D341Med (cell line): ENCODE measurements around the gene ERMAP.
"Not testable (repeated sequence)": the region's sequence is repeated elsewhere in the genome, so short reads cannot be mapped to it uniquely, and the experiment has no call there.

Source experiments
- DNase-seq: peaks from one replicate; pipeline ENCODE4 v3.0.0; 2012; ENCODE audit warnings: low spot score

The ERMAP gene

GRCh38 chr1:42845193-42845592 lies 28.3 kb downstream of the ERMAP start:
- DNase-seq, result no peak

GRCh38 chr1:42845866-42846256 lies 28.9 kb downstream of the ERMAP start:
- no peak for DNase-seq

- DNase-seq, result peak; percentile 95
Observed at GRCh38 chr1:42846257-42847110, 29.6 kb downstream of the ERMAP start, which contains the start of gene ZNF691. Gene ZNF691, plus strand, starts transcription at chr1:42846613. Its CDS starts 3,046 bp downstream, at chr1:42849659.

- DNase-seq, result no peak
Observed at GRCh38 chr1:42847111-42847595, 30.2 kb downstream of the ERMAP start.

- no peak for DNase-seq
Observed at GRCh38 chr1:42847721-42848460, 31.0 kb downstream of the ERMAP start.

GRCh38 chr1:42848823-42849537 lies 32.1 kb downstream of the ERMAP start:
- DNase-seq, result no peak

- DNase-seq, result no peak
Observed at GRCh38 chr1:42849944-42850343, 33.0 kb downstream of the ERMAP start.

GRCh38 chr1:42851420-42851819 lies 34.5 kb downstream of the ERMAP start:
- no peak for DNase-seq

- DNase-seq, result no peak
Observed at GRCh38 chr1:42851960-42852607, 35.2 kb downstream of the ERMAP start.

GRCh38 chr1:42852608-42852980 lies 35.7 kb downstream of the ERMAP start:
- no peak for DNase-seq

- DNase-seq, result peak; percentile 61
Observed at GRCh38 chr1:42853116-42853884, 36.4 kb downstream of the ERMAP start.

- DNase-seq, result not testable (repeated sequence)
Observed at GRCh38 chr1:42856554-42856953, 39.6 kb downstream of the ERMAP start.

GRCh38 chr1:42859366-42859765 lies 42.4 kb downstream of the ERMAP start:
- DNase-seq, result not testable (repeated sequence)

GRCh38 chr1:42860339-42861013 lies 43.6 kb downstream of the ERMAP start:
- DNase-seq, result no peak

GRCh38 chr1:42861014-42861399 lies 44.1 kb downstream of the ERMAP start:
- DNase-seq, result no peak

GRCh38 chr1:42866549-42866948 lies 49.6 kb downstream of the ERMAP start:
- DNase-seq, result no peak

GRCh38 chr1:42868466-42868865 lies 51.5 kb downstream of the ERMAP start:
- DNase-seq, result not testable (repeated sequence)

- DNase-seq, result not testable (repeated sequence)
Observed at GRCh38 chr1:42869254-42869653, 52.3 kb downstream of the ERMAP start.

GRCh38 chr1:42869751-42870150 lies 52.8 kb downstream of the ERMAP start:
- not testable (repeated sequence) for DNase-seq

- DNase-seq, result not testable (repeated sequence)
Observed at GRCh38 chr1:42873108-42873507, 56.2 kb downstream of the ERMAP start.
